Suprapubic skin (tissue), 3 donors: ENCODE measurements around the gene MADD.

Experiments
- CTCF ChIP-seq, 2 donors: fragments of 200-600 bp in 1 of 2; fragments of 450-650 bp in 1 of 2; sonication (generic) in 1 of 2; IDR thresholded peaks; one replicate each; pipeline ENCODE4 v1.5.1; 2016 to 2019; ENCODE audit warnings: antibody characterized with exemption in 2 of 2, mild to moderate bottlenecking in 1 of 2, moderate library complexity in 1 of 2
- POLR2AphosphoS5 ChIP-seq, 3 donors: sonication (generic); formaldehyde crosslinking; IDR thresholded peaks; one replicate each; pipeline ENCODE4 v1.6.1; 2017; ENCODE audit warnings: antibody characterized with exemption in 3 of 3

- TF ChIP-seq CTCF (IDR thresholded peaks at IDR 0.05) (no peak), POLR2AphosphoS5 (IDR thresholded peaks at IDR 0.05) (no peak)
Observed at GRCh38 chr11:47234669-47235100, 35.2 kb upstream of the MADD start.
